Panc1 (cell line): ENCODE data around the gene PNO1. TPM values are rescaled to one million over a fixed set of nuclear protein-coding genes. Genes with fewer than 3 reads are reported as not detected.

Source experiments
- ATAC-seq: fragments of 200-7000 bp; cut with Tn5 transposase; 2 replicates; pipeline ENCODE4 v1.9.1; 2020; ENCODE audit warnings: mild to moderate bottlenecking, moderate library complexity
- BruUV-seq: library from RNA; stranded (reverse); fragments of 400-500 nt; replicated peaks from 2 replicates; lab custom pipeline; 2021; lab: Mats Ljungman, UMichigan
- CTCF ChIA-PET: fragments of 300-600 bp; sonication (Branson Sonifier 250); formaldehyde crosslinking; loops from one replicate; lab custom pipeline; 2022; ENCODE audit warnings: antibody characterized with exemption; lab: Charles Lee
- POLR2A ChIA-PET: fragments of 300-600 bp; sonication (Branson Sonifier 250); formaldehyde crosslinking; loops from one replicate; lab custom pipeline; 2022; ENCODE audit warnings: antibody characterized with exemption; lab: Charles Lee
- DNase-seq: peaks from one replicate; pipeline ENCODE4 v3.0.0-alpha.2; 2010; ENCODE audit warnings: low read depth, low spot score
- H3K27ac ChIP-seq: 2 replicates; pipeline ENCODE4 v1.5.1; 2011; ENCODE audit warnings: mild to moderate bottlenecking, low read length, inconsistent platforms
- H3K27me3 ChIP-seq: fragments of 200-500 bp; sonication (Bioruptor generic); 2 replicates; pipeline ENCODE4 v1.6.0; 2014; ENCODE audit warnings: low read length, inconsistent platforms; ENCODE audit not compliant: control insufficient read depth, insufficient read depth
- H3K36me3 ChIP-seq: fragments of 200-500 bp; sonication (Bioruptor generic); 2 replicates; pipeline ENCODE4 v1.5.1; 2014; ENCODE audit warnings: inconsistent platforms, mild to moderate bottlenecking, low read length, moderate library complexity; ENCODE audit not compliant: control insufficient read depth, insufficient read depth
- H3K4me1 ChIP-seq: 2 replicates; pipeline ENCODE4 v1.5.1; 2011; ENCODE audit warnings: inconsistent platforms, mild to moderate bottlenecking, low read length, moderate library complexity; ENCODE audit not compliant: control insufficient read depth, insufficient read depth
- H3K4me3 ChIP-seq, 2 experiments: 2 replicates each; pipeline ENCODE4 v1.5.1; 2011 to 2012; ENCODE audit warnings: low read depth in 2 of 2, low read length in 2 of 2, mild to moderate bottlenecking in 2 of 2, inconsistent platforms in 1 of 2, moderate library complexity in 1 of 2
- H3K9me3 ChIP-seq: fragments of 200-500 bp; sonication (Bioruptor generic); 2 replicates; pipeline ENCODE4 v1.5.1; 2014; ENCODE audit warnings: low read depth, mild to moderate bottlenecking, inconsistent platforms, low read length, moderate library complexity; ENCODE audit not compliant: control insufficient read depth, insufficient read depth
- POLR2AphosphoS5 ChIP-seq: IDR thresholded peaks from 2 replicates; pipeline ENCODE4 v1.6.1; 2012; ENCODE audit warnings: mild to moderate bottlenecking, low read depth, low read length, moderate library complexity
- REST ChIP-seq, 2 experiments: IDR thresholded peaks; 2 replicates each; pipeline ENCODE4 v1.6.1; 2011 to 2012; ENCODE audit warnings: low read depth in 2 of 2, control low read depth in 1 of 2, low read length in 1 of 2, mild to moderate bottlenecking in 1 of 2, moderate library complexity in 1 of 2; ENCODE audit not compliant: insufficient read depth in 1 of 2
- SIN3A ChIP-seq: IDR thresholded peaks from 2 replicates; pipeline ENCODE4 v1.6.1; 2012; ENCODE audit warnings: low read depth, mild to moderate bottlenecking, low read length, moderate library complexity, borderline replicate concordance; ENCODE audit not compliant: insufficient read depth
- TCF7L2 ChIP-seq: IDR thresholded peaks from 2 replicates; pipeline ENCODE4 v1.6.1; 2011; ENCODE audit warnings: mild to moderate bottlenecking, low read depth, low read length, inconsistent platforms
- in situ Hi-C: cut with HindIII; loops from 2 replicates; pipeline ENCODE4 v1.10.0; 2016; ENCODE audit warnings: low sequenced_read_pairs, low pct_unique_long_range_greater_than_20kb
- intact Hi-C: fragments of 100-400 bp; cut with micrococcal nuclease; formaldehyde crosslinking; loops from one replicate; pipeline ENCODE4 v1.10.0; 2022; ENCODE audit not compliant: unreplicated experiment
- total RNA-seq: library from RNA; stranded (reverse); gene quantifications from one replicate; pipeline ENCODE4 v1.2.1, GENCODE V29; 2021; ENCODE audit not compliant: unreplicated experiment
- TF ChIP-seq, protein P1 (sequence below): fragments of 450-650 bp; IDR thresholded peaks from 2 replicates; pipeline ENCODE4 v1.5.1; 2017; ENCODE audit warnings: mild to moderate bottlenecking

Gene PNO1
- total RNA-seq, 1 experiment from 2014 or later = 37.7 TPM

DNA sequence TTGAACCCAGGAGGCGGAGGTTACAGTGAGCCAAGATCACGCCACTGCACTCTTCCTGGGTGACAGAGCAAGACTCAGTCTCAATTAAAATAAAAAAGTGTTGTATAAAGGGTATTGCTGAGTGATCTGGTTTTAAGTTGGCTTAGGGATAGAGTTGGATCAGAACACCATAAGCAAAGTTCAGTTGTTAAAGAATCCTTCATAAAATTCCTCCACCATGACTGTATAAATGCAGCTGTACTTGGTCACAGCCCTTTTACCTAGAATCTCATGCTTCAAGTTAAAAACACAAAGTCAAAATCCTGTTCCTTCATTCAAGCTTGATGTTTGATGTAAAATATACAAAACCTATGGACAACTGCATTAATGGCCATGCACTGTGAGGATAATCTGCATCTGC is 33.4 kb upstream of the PNO1 start:
- Histone ChIP-seq H3K9me3 (no peaks in the 10 kb centered on the region), H3K4me1 (no peaks in the 10 kb centered on the region), H3K27ac (no peak overlapping the region), H3K4me3 (no peak overlapping the region), H3K36me3 (no peaks in the 10 kb centered on the region), H3K27me3 (no peaks in the 10 kb centered on the region)
- ATAC-seq = no peak
- intact Hi-C loops = loop anchor here (5.0 kb wide), 1 partner anchor 318 kb away; no protein-coding TSS in a partner anchor
- BruUV-seq = no TSS peak
- DNase-seq = no peak
- CTCF ChIA-PET = no interaction called here
- in situ Hi-C loops = no loop called here
- POLR2A ChIA-PET = no interaction called here
- TF ChIP-seq REST (IDR thresholded peaks at IDR 0.05; ENCODE audit: insufficient read depth in 1 of 2, low read depth in 2 of 2, low read length in 1 of 2) (no peak), POLR2AphosphoS5 (no peak), TCF7L2 (no peak), SIN3A (no peak)
- TF ChIP-seq, protein P1, sequence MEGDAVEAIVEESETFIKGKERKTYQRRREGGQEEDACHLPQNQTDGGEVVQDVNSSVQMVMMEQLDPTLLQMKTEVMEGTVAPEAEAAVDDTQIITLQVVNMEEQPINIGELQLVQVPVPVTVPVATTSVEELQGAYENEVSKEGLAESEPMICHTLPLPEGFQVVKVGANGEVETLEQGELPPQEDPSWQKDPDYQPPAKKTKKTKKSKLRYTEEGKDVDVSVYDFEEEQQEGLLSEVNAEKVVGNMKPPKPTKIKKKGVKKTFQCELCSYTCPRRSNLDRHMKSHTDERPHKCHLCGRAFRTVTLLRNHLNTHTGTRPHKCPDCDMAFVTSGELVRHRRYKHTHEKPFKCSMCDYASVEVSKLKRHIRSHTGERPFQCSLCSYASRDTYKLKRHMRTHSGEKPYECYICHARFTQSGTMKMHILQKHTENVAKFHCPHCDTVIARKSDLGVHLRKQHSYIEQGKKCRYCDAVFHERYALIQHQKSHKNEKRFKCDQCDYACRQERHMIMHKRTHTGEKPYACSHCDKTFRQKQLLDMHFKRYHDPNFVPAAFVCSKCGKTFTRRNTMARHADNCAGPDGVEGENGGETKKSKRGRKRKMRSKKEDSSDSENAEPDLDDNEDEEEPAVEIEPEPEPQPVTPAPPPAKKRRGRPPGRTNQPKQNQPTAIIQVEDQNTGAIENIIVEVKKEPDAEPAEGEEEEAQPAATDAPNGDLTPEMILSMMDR = no peak

DNA sequence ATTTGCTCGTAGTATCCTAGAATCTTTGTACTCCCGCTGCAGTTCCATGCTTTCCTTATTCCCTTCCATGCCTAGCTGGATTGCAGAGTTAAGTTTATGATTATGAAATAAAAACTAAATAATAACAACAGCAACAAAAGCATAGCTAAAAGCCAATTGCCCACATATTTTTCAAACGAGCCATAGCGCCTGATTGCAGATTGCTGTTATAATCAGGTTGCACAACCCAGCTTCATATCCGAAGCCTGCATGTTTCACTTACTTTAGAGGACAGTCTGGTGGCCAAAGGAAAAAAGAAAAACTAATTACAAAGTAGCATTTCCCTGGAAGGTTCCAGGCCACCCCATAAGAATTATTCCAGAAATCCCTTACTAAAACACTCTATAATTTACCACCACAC is 31.9 kb upstream of the PNO1 start:
- Histone ChIP-seq H3K4me1 (no peaks in the 10 kb centered on the region), H3K9me3 (no peaks in the 10 kb centered on the region), H3K36me3 (no peaks in the 10 kb centered on the region), H3K27me3 (no peaks in the 10 kb centered on the region), H3K27ac (no peak overlapping the region), H3K4me3 (no peak overlapping the region)
- in situ Hi-C loops = no loop called here
- ATAC-seq = no peak
- no TSS peak for BruUV-seq
- ChIA-PET POLR2A (no interaction called here), CTCF (interaction anchor here (0.7 kb wide), 1 partner anchor 823 kb away, joined by 3 read pairs; no protein-coding TSS in a partner anchor)
- no peak for DNase-seq
- no peak for TF ChIP-seq REST (IDR thresholded peaks at IDR 0.05; ENCODE audit: insufficient read depth in 1 of 2, low read depth in 2 of 2, low read length in 1 of 2)
- TF ChIP-seq SIN3A = no peak
- TF ChIP-seq, protein P1 = no peak
- TF ChIP-seq POLR2AphosphoS5 = no peak
- no peak for TF ChIP-seq TCF7L2
- intact Hi-C loops = no loop called here
